ENCODE results near the gene ANTXR2. TPM values are rescaled to one million over a fixed set of nuclear protein-coding genes. Genes with fewer than 3 reads are reported as not detected.

ANTXR2 gene
- total RNA-seq, 2 experiments from 2014 or later, result 27.3 to 30.0 TPM

DNA sequence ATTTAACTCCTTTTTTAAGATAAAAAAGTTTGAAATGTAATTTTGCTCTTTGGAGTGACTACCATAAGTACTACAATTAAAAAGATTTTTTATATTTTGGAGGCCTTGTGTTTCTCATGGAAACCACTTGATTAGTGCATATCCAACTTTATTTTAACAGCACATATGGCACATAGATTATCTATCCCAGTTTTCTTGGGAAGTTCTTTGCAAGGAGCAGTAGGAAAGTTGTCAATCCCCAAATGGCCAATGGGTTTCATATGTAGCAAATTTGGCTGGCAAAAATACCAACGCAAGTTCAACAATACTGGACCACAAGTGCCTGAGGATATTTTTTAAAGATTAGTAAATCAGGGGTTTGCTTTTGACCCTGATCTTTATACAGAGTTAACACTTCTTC, 15.4 kb upstream of the ANTXR2 start:
- DNase-seq, result no peak
- Mint-ChIP-seq H3K27me3 (peaks cover 14% of the 10 kb centered on the region), H3K27ac (no peak overlapping the region), H3K9me3 (no peaks in the 10 kb centered on the region), H3K4me3 (no peak overlapping the region), H3K36me3 (ENCODE audit: low read depth) (no peaks in the 10 kb centered on the region), H3K4me1 (peaks cover 14% of the 10 kb centered on the region)
- CTCF ChIA-PET, result interaction anchor here (1.0 kb wide), 1 partner anchor 169 kb away, joined by 3 read pairs; no protein-coding TSS in a partner anchor
- POLR2A ChIA-PET, result no interaction called here

DNA sequence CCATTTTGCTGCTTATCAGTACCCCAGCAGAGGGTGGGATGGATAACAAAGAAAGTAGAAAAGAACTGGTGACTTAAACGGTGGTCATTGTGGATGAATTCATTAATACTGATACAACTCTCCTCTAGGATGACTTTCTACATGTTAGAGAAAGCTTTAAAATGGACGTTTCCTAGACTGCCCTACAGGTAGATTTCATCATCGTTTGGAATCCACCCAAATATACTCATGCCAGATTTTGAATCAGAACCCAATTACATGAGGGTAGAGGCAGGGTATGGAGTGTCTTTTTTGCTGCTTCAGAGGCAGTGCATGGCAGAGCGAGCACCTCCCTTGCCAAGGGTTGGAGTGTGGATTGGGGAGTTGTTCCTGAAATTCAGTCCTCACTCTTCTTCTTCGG, 13.3 kb upstream of the ANTXR2 start:
- no peak for DNase-seq
- no peak overlapping the region for H3K27ac Mint-ChIP-seq
- ChIA-PET CTCF (no interaction called here), POLR2A (no interaction called here)
- H3K36me3 Mint-ChIP-seq (ENCODE audit: low read depth), result peaks cover 3% of the 10 kb centered on the region
- H3K27me3 Mint-ChIP-seq, result peaks cover 16% of the 10 kb centered on the region
- peaks cover 2% of the 10 kb centered on the region for H3K9me3 Mint-ChIP-seq
- H3K4me3 Mint-ChIP-seq, result no peak overlapping the region
- no peaks in the 10 kb centered on the region for H3K4me1 Mint-ChIP-seq

DNA sequence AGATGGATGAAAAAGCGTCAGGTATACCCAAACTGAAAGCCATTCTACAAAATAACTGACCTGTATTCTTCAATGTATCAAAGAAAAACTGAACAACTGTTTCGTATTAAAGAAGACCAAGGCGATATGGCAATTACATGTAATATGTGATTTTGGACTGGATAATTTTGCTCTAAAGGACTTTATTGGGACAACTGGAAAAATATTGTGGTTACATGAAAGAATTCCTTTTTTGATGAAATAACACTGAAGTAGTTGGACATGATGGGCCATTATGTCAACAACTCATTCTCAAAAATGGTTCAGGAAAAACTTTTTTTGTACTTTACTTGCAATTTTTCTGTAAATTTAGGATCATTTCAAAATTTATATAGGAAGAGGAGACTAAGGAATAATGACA, 12.1 kb upstream of the ANTXR2 start:
- ChIA-PET POLR2A (no interaction called here), CTCF (no interaction called here)
- Mint-ChIP-seq H3K36me3 (ENCODE audit: low read depth) (peaks cover 3% of the 10 kb centered on the region), H3K4me1 (no peaks in the 10 kb centered on the region), H3K27me3 (peaks cover 16% of the 10 kb centered on the region), H3K27ac (no peak overlapping the region), H3K4me3 (no peak overlapping the region), H3K9me3 (peaks cover 4% of the 10 kb centered on the region)
- DNase-seq, result no peak

DNA sequence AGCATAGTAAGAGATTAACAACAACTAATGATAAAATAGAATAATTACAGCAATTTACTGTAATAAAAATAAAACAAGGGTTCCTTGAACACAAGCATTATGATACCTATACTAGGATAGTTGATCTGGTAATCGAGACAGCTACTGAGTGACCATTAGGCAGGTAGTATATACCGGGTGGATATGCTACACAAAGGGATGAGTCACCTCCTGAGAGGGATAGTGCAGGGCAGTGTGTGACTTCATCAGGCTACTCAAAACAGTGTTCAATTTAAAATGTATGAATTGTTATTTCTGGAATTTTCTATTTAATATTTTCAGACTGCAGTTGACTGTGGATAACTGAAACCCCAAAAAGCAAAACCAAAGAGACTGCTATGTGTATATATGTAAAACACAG, 9.7 kb upstream of the ANTXR2 start:
- Mint-ChIP-seq H3K4me1 (peaks cover 17% of the 10 kb centered on the region), H3K4me3 (no peak overlapping the region), H3K36me3 (ENCODE audit: low read depth) (peaks cover 3% of the 10 kb centered on the region), H3K9me3 (peaks cover 12% of the 10 kb centered on the region), H3K27me3 (peaks cover 10% of the 10 kb centered on the region), H3K27ac (no peak overlapping the region)
- POLR2A ChIA-PET, result no interaction called here
- no peak for DNase-seq
- CTCF ChIA-PET, result interaction anchor here (2.4 kb wide), 1 partner anchor 11 kb away, joined by 8 read pairs; the partner anchor contains the start of gene ANTXR2

DNA sequence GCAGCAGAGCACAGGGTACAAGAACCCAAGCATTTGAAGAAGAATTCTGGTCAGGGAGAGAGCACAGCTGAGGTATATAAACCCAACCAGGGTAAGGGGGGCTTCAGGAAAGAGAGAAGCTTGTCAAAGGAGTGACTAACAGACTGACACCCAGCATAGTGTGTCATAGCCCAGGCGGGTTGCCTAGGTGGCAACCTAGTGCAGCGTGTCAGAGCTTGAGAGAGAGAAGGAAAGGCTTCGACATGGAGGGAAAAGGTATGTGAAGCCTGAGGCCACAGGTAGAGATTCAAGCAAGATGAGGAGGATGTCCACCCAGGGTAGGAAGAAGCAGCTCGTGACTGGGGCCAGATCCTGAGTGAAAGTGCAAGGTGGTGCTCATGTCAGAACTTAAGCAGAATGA, 8.5 kb upstream of the ANTXR2 start:
- CTCF ChIA-PET, result interaction anchor here (0.6 to 2.4 kb wide), 5 partner anchors 9 to 60 kb away, joined by 3 to 8 read pairs (median 4); partner anchors contain the start of gene ANTXR2
- Mint-ChIP-seq H3K4me3 (no peak overlapping the region), H3K27ac (no peak overlapping the region), H3K27me3 (peaks cover 9% of the 10 kb centered on the region), H3K9me3 (peaks cover 12% of the 10 kb centered on the region), H3K4me1 (peaks cover 23% of the 10 kb centered on the region), H3K36me3 (ENCODE audit: low read depth) (peaks cover 3% of the 10 kb centered on the region)
- POLR2A ChIA-PET, result no interaction called here
- no peak for DNase-seq

DNA sequence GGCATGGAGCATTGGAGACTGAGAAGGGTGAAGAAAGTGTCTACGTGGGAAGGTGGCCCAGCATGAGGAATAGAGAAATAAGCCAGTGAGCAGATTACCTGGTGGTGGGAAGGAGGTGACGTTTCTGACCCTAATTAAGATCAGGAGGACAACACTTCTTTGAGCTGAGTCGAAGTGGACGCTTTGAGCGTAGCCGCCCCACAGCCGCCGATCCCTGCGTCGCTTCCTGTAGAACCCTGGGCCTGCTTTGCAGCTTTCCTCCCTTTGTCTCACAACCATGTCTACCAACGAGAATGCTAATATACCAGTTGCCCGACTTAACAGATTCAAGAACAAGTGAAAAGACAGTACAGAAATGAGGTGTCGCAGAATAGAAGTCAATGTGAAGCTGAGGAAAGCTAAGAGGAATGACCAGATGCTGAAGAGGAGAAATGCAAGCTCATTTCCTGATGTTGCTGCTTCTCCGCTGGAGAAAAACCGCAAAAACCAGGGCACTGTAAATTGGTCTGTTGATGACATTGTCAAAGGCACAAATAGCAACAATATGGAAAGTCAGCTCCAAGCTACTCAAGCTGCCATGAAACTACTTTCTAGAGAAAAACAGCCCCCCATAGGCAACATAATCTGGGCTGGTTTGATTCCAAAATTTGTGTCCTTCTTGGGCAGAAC, 6.4 kb upstream of the ANTXR2 start:
- H3K4me1 Mint-ChIP-seq, result peaks cover 42% of the 10 kb centered on the region
- H3K4me3 Mint-ChIP-seq, result no peak overlapping the region
- peaks cover 7% of the 10 kb centered on the region for H3K27me3 Mint-ChIP-seq
- H3K9me3 Mint-ChIP-seq, result peaks cover 12% of the 10 kb centered on the region
- H3K36me3 Mint-ChIP-seq (ENCODE audit: low read depth), result peaks cover 6% of the 10 kb centered on the region
- DNase-seq, result no peak
- H3K27ac Mint-ChIP-seq, result peak overlapping the region; percentile 76
- ChIA-PET CTCF (interaction anchor here (1.1 to 3.0 kb wide), 4 partner anchors 10 to 124 kb away, joined by 4 to 13 read pairs (median 4); no protein-coding TSS in a partner anchor), POLR2A (no interaction called here)

DNA sequence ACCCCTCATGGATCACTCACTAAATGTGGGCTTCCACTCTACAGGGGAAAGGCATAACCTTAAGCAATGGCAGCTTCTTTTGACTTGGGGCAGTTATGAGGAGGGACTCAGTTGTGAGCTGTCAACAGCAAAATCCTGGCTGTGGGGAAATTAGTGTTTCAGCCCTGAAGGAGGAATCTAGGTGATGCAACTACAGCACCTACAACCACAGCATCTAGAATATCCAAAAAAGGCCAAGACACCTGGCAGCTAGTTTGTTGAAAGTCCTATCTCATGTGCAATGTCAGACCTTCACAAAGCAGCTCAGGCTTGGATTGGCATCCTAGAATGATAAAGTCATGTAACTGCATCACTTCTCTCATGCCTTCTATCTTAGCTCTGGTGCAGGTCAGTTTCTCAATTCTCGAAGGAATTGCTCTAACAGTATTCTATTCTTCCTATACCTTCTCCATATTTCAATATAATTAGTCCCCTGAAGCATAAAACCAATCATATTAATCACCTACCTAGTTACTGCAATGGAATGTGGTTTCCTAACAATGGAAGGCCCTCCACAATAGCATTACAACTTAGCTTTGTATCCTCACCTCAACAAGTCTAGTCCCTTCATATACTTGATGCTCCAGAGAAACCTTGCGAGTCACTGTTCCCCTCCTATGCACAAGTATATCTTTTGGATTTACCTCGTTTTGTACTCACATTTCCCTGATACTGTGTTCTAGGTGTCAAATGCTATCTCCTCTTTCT, 5.5 kb upstream of the ANTXR2 start:
- CTCF ChIA-PET, result interaction anchor here (1.1 to 3.0 kb wide), 5 partner anchors 12 to 124 kb away, joined by 3 to 13 read pairs (median 3); no protein-coding TSS in a partner anchor
- Mint-ChIP-seq H3K4me1 (peaks cover 50% of the 10 kb centered on the region), H3K27me3 (peaks cover 7% of the 10 kb centered on the region), H3K36me3 (ENCODE audit: low read depth) (peaks cover 6% of the 10 kb centered on the region), H3K27ac (peak overlapping the region; percentile 76), H3K9me3 (peaks cover 12% of the 10 kb centered on the region), H3K4me3 (no peak overlapping the region)
- POLR2A ChIA-PET, result interaction anchor here (0.6 kb wide), 1 partner anchor 93 kb away, joined by 3 read pairs; no protein-coding TSS in a partner anchor
- no peak for DNase-seq

DNA sequence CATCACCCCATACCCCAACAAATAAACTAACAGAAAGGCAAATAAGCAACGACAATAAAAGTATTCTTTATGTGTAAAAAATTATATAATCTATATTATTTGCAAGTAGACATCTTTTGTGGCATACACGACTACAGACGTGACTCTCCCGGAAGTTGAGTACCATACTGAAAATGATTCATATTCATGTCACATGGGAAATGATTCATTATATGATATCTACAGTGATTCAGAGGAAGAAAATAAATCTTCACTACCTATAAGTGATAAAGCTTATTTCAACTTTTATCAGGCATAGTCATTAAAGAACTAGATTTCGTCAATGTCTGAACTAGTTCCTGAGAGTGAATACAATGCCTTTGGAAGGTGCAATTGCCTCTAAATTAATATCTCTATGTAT, 4.6 kb upstream of the ANTXR2 start:
- peak overlapping the region; percentile 61 for H3K27ac Mint-ChIP-seq
- peaks cover 10% of the 10 kb centered on the region for H3K9me3 Mint-ChIP-seq
- peaks cover 4% of the 10 kb centered on the region for H3K27me3 Mint-ChIP-seq
- peaks cover 11% of the 10 kb centered on the region for H3K36me3 Mint-ChIP-seq (ENCODE audit: low read depth)
- no peak for DNase-seq
- no peak overlapping the region for H3K4me3 Mint-ChIP-seq
- POLR2A ChIA-PET, result interaction anchor here (0.6 kb wide), 1 partner anchor 94 kb away, joined by 3 read pairs; no protein-coding TSS in a partner anchor
- CTCF ChIA-PET, result interaction anchor here (1.1 to 3.0 kb wide), 3 partner anchors 13 to 102 kb away, joined by 3 to 13 read pairs (median 3); no protein-coding TSS in a partner anchor
- H3K4me1 Mint-ChIP-seq, result peaks cover 54% of the 10 kb centered on the region

DNA sequence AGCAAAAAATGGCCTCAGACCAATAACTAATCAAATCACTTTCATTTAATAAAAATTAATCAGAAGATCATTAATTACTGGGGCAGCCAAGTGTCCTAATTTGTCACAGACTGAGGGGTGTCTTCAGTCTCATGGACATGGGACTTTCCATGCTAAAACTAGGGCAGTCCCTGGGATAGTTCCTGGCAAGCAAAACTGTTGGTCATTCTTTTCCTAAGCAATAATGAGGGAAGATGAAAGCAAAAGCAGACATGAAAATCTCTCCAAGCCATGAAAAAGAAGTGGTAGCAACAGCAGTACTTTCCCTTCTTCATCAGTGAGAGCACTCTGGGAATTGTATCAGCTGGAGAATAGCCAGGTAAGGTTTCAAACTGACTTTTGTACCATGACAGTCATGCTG, 3.7 kb upstream of the ANTXR2 start:
- peaks cover 16% of the 10 kb centered on the region for H3K36me3 Mint-ChIP-seq (ENCODE audit: low read depth)
- peaks cover 60% of the 10 kb centered on the region for H3K4me1 Mint-ChIP-seq
- peaks cover 10% of the 10 kb centered on the region for H3K9me3 Mint-ChIP-seq
- no peak for DNase-seq
- no peak overlapping the region for H3K4me3 Mint-ChIP-seq
- CTCF ChIA-PET, result interaction anchor here (1.4 kb wide), 1 partner anchor 16 kb away, joined by 3 read pairs; no protein-coding TSS in a partner anchor
- H3K27ac Mint-ChIP-seq, result no peak overlapping the region
- peaks cover 2% of the 10 kb centered on the region for H3K27me3 Mint-ChIP-seq
- POLR2A ChIA-PET, result no interaction called here

DNA sequence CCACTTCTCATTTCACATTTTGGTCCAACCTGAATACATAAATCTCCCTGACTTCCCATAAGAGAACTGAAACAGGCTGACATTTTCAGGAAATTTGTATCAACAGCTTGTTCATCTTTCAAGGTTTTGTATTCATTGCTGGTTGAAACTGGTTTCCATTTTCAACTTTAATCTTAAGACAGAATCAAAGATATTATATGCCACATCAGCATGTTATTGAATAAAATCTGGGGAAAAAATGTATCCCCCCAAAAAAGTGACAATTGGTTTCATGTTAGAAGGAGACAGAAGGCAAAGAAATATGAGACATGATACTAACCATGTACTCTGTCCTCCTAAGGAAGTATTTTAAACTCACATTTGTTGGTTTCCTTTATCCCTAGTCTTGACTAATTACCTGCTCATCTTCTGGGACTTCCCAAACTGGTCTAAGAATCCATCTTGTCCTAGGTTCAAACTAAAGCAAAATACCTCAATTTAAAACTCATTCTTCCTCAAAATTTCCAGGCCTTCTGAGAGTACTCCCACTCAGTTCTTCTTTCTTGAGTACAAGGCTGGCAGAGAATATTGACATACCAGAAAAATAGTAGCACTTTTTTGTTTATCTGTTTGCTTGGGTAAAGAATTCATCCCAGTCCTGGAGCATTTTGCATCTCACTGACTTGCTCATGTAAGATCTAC, 3.1 kb upstream of the ANTXR2 start:
- no peak for DNase-seq
- POLR2A ChIA-PET, result no interaction called here
- H3K4me1 Mint-ChIP-seq, result peaks cover 65% of the 10 kb centered on the region
- H3K27me3 Mint-ChIP-seq, result peaks cover 2% of the 10 kb centered on the region
- CTCF ChIA-PET, result interaction anchor here (1.0 kb wide), 1 partner anchor 59 kb away, joined by 3 read pairs; no protein-coding TSS in a partner anchor
- peaks cover 16% of the 10 kb centered on the region for H3K36me3 Mint-ChIP-seq (ENCODE audit: low read depth)
- no peak overlapping the region for H3K27ac Mint-ChIP-seq
- H3K9me3 Mint-ChIP-seq, result peaks cover 10% of the 10 kb centered on the region
- no peak overlapping the region for H3K4me3 Mint-ChIP-seq

DNA sequence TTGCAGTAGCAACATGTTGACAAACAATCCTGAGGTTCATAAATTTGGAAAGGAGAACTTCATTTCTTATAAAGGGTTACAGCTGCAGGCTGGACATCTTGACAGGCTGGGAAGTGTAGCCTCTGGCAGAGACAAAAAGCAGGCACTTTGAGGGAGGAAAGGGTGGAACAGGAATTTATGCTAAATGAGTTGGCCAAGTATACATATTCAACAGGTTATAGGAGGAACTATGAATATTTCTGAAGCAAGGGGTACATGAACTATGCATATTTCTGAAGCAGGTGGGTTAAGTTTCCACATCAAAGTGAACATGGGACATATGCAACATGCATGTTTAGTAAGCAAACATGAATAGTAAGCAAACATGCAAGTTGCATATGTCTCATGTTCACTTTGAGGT, 1.6 kb upstream of the ANTXR2 start:
- Mint-ChIP-seq H3K36me3 (ENCODE audit: low read depth) (peaks cover 26% of the 10 kb centered on the region), H3K9me3 (peaks cover 8% of the 10 kb centered on the region), H3K27ac (peak overlapping the region; percentile 94), H3K4me1 (peaks cover 79% of the 10 kb centered on the region), H3K4me3 (no peak overlapping the region), H3K27me3 (peaks cover 2% of the 10 kb centered on the region)
- ChIA-PET POLR2A (no interaction called here), CTCF (interaction anchor here (1.1 to 2.9 kb wide), 3 partner anchors 57 to 128 kb away, joined by 3 to 11 read pairs (median 3); no protein-coding TSS in a partner anchor)
- DNase-seq, result no peak

DNA sequence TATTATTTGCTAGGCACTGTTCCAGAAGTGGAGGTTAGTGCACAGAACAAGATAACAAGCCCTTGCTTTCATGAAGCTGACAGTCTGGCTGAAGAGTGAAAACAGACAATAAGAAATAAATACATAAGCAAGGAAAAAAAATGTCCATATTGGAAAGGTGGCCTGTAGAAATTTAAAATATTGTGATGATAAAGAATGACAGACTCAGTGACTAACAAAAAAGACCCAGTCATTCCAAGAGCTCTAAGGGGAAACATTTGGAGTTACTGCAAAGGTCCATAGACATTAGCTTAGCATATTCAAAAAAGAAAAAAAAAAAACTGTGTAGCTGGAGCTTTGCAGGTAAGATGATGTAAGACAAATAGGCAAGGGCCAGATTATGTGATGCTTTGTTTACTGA, 1.0 kb upstream of the ANTXR2 start:
- Mint-ChIP-seq H3K27me3 (peaks cover 2% of the 10 kb centered on the region), H3K9me3 (peaks cover 8% of the 10 kb centered on the region), H3K27ac (peak overlapping the region; percentile 94), H3K36me3 (ENCODE audit: low read depth) (peaks cover 31% of the 10 kb centered on the region), H3K4me1 (peaks cover 81% of the 10 kb centered on the region), H3K4me3 (peak overlapping the region; percentile 96)
- CTCF ChIA-PET, result interaction anchor here (0.7 to 3.2 kb wide), 9 partner anchors 16 to 137 kb away, joined by 3 to 13 read pairs (median 4); no protein-coding TSS in a partner anchor
- DNase-seq, result no peak
- POLR2A ChIA-PET, result no interaction called here
